GM12874 (cell line): ENCODE measurements around the gene RHOB.

ENCODE experiments used
- CTCF ChIP-seq: IDR thresholded peaks from 2 replicates; pipeline ENCODE4 v1.5.1; 2011; ENCODE audit warnings: low read depth, mild to moderate bottlenecking, control low read depth, low read length, moderate library complexity; ENCODE audit not compliant: insufficient read depth

RHOB gene

GRCh38 chr2:20485612-20486388 lies 38.9 kb downstream of the RHOB start:
- TF ChIP-seq CTCF = no peak

- no peak for TF ChIP-seq CTCF
Measured at GRCh38 chr2:20486571-20486970, 39.7 kb downstream of the RHOB start.

- no peak for TF ChIP-seq CTCF
Measured at GRCh38 chr2:20487030-20487391, 40.1 kb downstream of the RHOB start.

GRCh38 chr2:20487392-20488174 lies 40.7 kb downstream of the RHOB start:
- no peak for TF ChIP-seq CTCF

- TF ChIP-seq CTCF = no peak
Measured at GRCh38 chr2:20488201-20488641, 41.3 kb downstream of the RHOB start.

- TF ChIP-seq CTCF = no peak
Measured at GRCh38 chr2:20488782-20489181, 41.9 kb downstream of the RHOB start.

- TF ChIP-seq CTCF = no peak
Measured at GRCh38 chr2:20490300-20491181, 43.7 kb downstream of the RHOB start.
